Pancreas (tissue), 10 donors: ENCODE data around the gene CHRM2. TPM values are rescaled to one million over a fixed set of nuclear protein-coding genes. Genes with fewer than 3 reads are reported as not detected.

Experiments used
- ATAC-seq, 4 donors: fragments of 200-7000 bp; cut with Tn5 transposase; one replicate each; pipeline versions ENCODE4 v1.8.0 to v1.9.1; 2020; ENCODE audit warnings: mild to moderate bottlenecking in 4 of 4, moderate library complexity in 4 of 4
- DNase-seq, 6 donors: peaks; one replicate each; pipeline ENCODE4 v3.0.0-alpha.2; 2020
- FAIRE-seq: peaks from 2 replicates; lab custom pipeline; 2012; peaks lifted over from hg19 to GRCh38; lab: Jason Lieb, UNC
- H3K27ac ChIP-seq, 4 donors: fragments of 200-600 bp; sonication (generic); 1 replicate in 3 of 4; 2 replicates in 1 of 4; pipeline versions ENCODE4 v1.5.0 to v1.8.0; 2020
- H3K27me3 ChIP-seq, 4 donors: fragments of 200-600 bp; one replicate each; pipeline ENCODE4 v1.8.0; 2021
- H3K36me3 ChIP-seq, 3 donors: fragments of 200-600 bp; sonication (generic) in 1 of 3; one replicate each; pipeline versions ENCODE4 v1.5.0 to v1.8.0; 2020 to 2021
- H3K4me1 ChIP-seq, 3 donors: fragments of 200-600 bp; one replicate each; pipeline ENCODE4 v1.8.0; 2021
- H3K4me3 ChIP-seq, 4 donors: fragments of 200-600 bp; sonication (generic) in 2 of 4; one replicate each; pipeline versions ENCODE4 v1.5.0 to v1.8.0; 2020 to 2021
- H3K9me3 ChIP-seq, 4 donors: fragments of 200-600 bp; one replicate each; pipeline ENCODE4 v1.8.0; 2021
- CTCF ChIP-seq, 4 donors: fragments of 200-600 bp; sonication (generic) in 3 of 4; IDR thresholded peaks; one replicate each; pipeline versions ENCODE4 v1.5.0 to v1.8.0; 2021; ENCODE audit warnings: antibody characterized with exemption in 4 of 4
- WGBS, 2 donors: extraction: QIAGEN DNeasy Blood & Tissue Kit; methylation state at CpG; one replicate each; pipeline ENCODE4 v1.1.7; 2013; 5-methylcytosine and 5-hydroxymethylcytosine counted together
- intact Hi-C, 3 donors: fragments of 100-400 bp; cut with DNase I; formaldehyde crosslinking; loops; one replicate each; pipeline versions ENCODE4 v1.11.1 to v1.14.2; 2022
- polyA plus RNA-seq, 2 donors: library from polyadenylated mRNA; stranded (reverse); fragments of 200-250 nt; gene quantifications; one replicate each; pipeline ENCODE4 v1.2.3, GENCODE V29; 2013
- total RNA-seq, 6 donors: library from RNA; stranded (reverse); fragmentation: NEBNext Ultra II Directional in 4 of 6; extraction: Animal tissue kit (Norgen Biotek cat#: 25700) in 4 of 6; gene quantifications; one replicate each; pipeline versions ENCODE4 v1.2.1 to v1.2.4, GENCODE V29; 2021 to 2023
- donor health status: healthy with polysubstance abuse.
- donor health status: DM: no; HTN: no; CAD: no; lungs with moderate emphysema.
- donor health status: DM: no; HTN: no; CAD: no.
- donor health status: control.
- donor health status: control.
- donor health status: Bipolar disorder and iron deficiency.
- donor health status: DM: yes; HTN: yes; CAD: no.
- donor health status: DM: no; HTN: no; CAD: no.
- donor health status: DM: no; HTN: no; CAD: no.
- donor health status: DM: yes; HTN: yes; CAD: no.

The CHRM2 gene
- total and polyA plus RNA-seq, 8 donors = 0.03 to 0.12 (median 0.08) TPM; not detected in 5

GRCh38 chr7:136937436-136937835 lies 69.0 kb downstream of the CHRM2 start:
- H3K36me3 ChIP-seq = no peaks in the 10 kb centered on the region
- intact Hi-C loops = no loop called here
- H3K4me1 ChIP-seq = no peaks in the 10 kb centered on the region
- TF ChIP-seq CTCF (IDR thresholded peaks at IDR 0.05) = no peak
- WGBS, 2 donors = 69 to 84% methylated on average over 5 of the region's 5 CpGs
- no peak for ATAC-seq
- no peaks in the 10 kb centered on the region for H3K9me3 ChIP-seq
- no peak overlapping the region for H3K27ac ChIP-seq
- DNase-seq = no peak
- no peaks in the 10 kb centered on the region for H3K27me3 ChIP-seq
- no peak overlapping the region for H3K4me3 ChIP-seq
- no peak for FAIRE-seq

- ATAC-seq (no peak), DNase-seq (peak in 1 of 6 donors; percentile 67), FAIRE-seq (no peak)
- no peak for TF ChIP-seq CTCF (IDR thresholded peaks at IDR 0.05)
- intact Hi-C loops = no loop called here
- no peak overlapping the region for H3K4me3 ChIP-seq
- H3K4me1 ChIP-seq = no peaks in the 10 kb centered on the region
- H3K36me3 ChIP-seq = no peaks in the 10 kb centered on the region
- H3K27me3 ChIP-seq = no peaks in the 10 kb centered on the region
- H3K27ac ChIP-seq = no peak overlapping the region
- H3K9me3 ChIP-seq = no peaks in the 10 kb centered on the region
- WGBS, 2 donors = 80 to 86% methylated on average over 13 of the region's 13 CpGs
Measured at GRCh38 chr7:136938476-136938875, 70.0 kb downstream of the CHRM2 start.

GRCh38 chr7:136940122-136940521 lies 71.7 kb downstream of the CHRM2 start:
- intact Hi-C loops = no loop called here
- no peak for FAIRE-seq

GRCh38 chr7:136940917-136941316 lies 72.5 kb downstream of the CHRM2 start:
- ATAC-seq (no peak), FAIRE-seq (no peak), DNase-seq (no peak)
- 86 to 88% methylated on average over 1 of the region's 1 CpG for WGBS, 2 donors
- Histone ChIP-seq H3K27ac (no peak overlapping the region), H3K9me3 (no peaks in the 10 kb centered on the region), H3K4me1 (no peaks in the 10 kb centered on the region), H3K27me3 (no peaks in the 10 kb centered on the region), H3K4me3 (no peak overlapping the region), H3K36me3 (no peaks in the 10 kb centered on the region)
- TF ChIP-seq CTCF (IDR thresholded peaks at IDR 0.05) = no peak
- intact Hi-C loops = no loop called here

More at GRCh38 chr7:136940122-136940521, 71.7 kb downstream of the CHRM2 start:
- no peak for TF ChIP-seq CTCF (IDR thresholded peaks at IDR 0.05)
- 77 to 81% methylated on average over 4 of the region's 4 CpGs for WGBS, 2 donors
- Histone ChIP-seq H3K9me3 (no peaks in the 10 kb centered on the region), H3K36me3 (no peaks in the 10 kb centered on the region), H3K27me3 (no peaks in the 10 kb centered on the region), H3K4me3 (no peak overlapping the region), H3K27ac (no peak overlapping the region), H3K4me1 (no peaks in the 10 kb centered on the region)
- ATAC-seq (no peak), DNase-seq (no peak)

GRCh38 chr7:136941816-136942215 lies 73.4 kb downstream of the CHRM2 start:
- ATAC-seq = no peak
- H3K4me1 ChIP-seq = no peaks in the 10 kb centered on the region
- no peak for TF ChIP-seq CTCF (IDR thresholded peaks at IDR 0.05)
- no peak overlapping the region for H3K4me3 ChIP-seq
- no peaks in the 10 kb centered on the region for H3K36me3 ChIP-seq
- H3K27ac ChIP-seq = no peak overlapping the region
- WGBS, 2 donors = 48 to 79% methylated on average over 1 of the region's 1 CpG
- DNase-seq = no peak
- FAIRE-seq = no peak
- intact Hi-C loops = no loop called here
- no peaks in the 10 kb centered on the region for H3K27me3 ChIP-seq
- H3K9me3 ChIP-seq = no peaks in the 10 kb centered on the region
